ENCODE data around the gene TBC1D22A.

TBC1D22A gene

DNA sequence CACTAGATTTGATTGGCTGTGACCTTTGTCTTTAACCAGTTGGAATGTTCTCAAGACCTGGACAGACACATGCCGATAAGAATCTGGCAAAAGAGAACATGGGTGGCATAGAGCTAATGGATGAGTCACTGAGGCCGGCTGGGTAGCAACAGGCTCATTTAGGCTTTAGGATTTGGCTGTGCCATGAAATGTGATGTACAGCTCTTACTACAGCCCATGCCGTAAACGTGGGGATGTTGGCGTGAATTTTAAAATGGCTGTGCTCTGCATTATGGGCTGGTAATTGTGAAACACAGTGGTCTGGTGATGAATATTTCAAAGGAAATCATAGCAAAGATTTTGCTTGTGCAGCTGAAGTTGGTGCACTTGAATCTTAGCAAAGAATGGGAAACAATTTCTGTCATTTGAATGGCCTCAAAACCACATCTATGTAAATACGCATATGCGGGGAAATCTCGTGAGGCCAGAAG lies 332.4 kb downstream of the TBC1D22A start:
- DNase-seq (ENCODE audit: low read depth) = no peak
- TF ChIP-seq, protein P1, sequence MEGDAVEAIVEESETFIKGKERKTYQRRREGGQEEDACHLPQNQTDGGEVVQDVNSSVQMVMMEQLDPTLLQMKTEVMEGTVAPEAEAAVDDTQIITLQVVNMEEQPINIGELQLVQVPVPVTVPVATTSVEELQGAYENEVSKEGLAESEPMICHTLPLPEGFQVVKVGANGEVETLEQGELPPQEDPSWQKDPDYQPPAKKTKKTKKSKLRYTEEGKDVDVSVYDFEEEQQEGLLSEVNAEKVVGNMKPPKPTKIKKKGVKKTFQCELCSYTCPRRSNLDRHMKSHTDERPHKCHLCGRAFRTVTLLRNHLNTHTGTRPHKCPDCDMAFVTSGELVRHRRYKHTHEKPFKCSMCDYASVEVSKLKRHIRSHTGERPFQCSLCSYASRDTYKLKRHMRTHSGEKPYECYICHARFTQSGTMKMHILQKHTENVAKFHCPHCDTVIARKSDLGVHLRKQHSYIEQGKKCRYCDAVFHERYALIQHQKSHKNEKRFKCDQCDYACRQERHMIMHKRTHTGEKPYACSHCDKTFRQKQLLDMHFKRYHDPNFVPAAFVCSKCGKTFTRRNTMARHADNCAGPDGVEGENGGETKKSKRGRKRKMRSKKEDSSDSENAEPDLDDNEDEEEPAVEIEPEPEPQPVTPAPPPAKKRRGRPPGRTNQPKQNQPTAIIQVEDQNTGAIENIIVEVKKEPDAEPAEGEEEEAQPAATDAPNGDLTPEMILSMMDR (IDR thresholded peaks at IDR 0.05; ENCODE audit: low read length, missing control alignments) = no peak

DNA sequence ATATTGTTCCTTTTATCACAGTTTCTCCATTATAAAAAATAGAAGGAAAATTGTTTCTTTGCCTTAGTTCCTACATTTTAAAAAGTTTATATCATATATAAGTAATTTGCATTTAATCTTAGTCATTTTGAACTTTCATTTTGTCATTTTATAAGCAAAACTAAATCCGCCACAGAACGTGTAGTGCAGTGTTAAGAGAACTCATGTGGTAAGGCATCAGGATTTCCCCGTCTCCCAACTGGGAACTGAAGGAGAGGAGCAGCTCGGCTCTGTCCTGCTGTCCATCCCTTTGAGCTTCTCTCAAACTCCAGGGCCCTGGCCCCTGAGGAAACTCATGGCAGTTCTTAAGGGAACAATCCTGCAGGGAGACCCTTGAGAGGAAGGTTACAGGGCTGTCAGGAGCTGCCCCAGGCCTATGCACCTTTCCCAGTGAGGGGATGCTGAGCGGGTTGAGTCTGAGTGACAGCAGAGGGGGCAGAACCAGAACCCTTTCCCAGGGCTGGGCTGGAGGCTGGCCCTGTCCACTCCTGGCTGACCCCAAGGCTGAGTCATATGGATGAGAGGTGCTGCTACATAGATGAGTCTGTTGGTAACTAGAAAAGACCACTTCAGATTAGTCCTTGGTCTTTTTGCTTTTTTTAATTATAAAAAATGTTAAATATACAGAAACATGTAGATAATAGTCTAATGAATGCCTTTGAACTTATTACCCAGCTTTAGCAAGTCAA lies 333.1 kb downstream of the TBC1D22A start:
- no peak for DNase-seq (ENCODE audit: low read depth)
- TF ChIP-seq, protein P1 (IDR thresholded peaks at IDR 0.05; ENCODE audit: low read length, missing control alignments) = no peak
- H3K4me3 ChIP-seq (replicated peaks; ENCODE audit: low read depth, low read length) = no peak overlapping the region

More for the DNA sequence above, 332.4 kb downstream of the TBC1D22A start:
- no peak overlapping the region for H3K4me3 ChIP-seq (replicated peaks; ENCODE audit: low read depth, low read length)

DNA sequence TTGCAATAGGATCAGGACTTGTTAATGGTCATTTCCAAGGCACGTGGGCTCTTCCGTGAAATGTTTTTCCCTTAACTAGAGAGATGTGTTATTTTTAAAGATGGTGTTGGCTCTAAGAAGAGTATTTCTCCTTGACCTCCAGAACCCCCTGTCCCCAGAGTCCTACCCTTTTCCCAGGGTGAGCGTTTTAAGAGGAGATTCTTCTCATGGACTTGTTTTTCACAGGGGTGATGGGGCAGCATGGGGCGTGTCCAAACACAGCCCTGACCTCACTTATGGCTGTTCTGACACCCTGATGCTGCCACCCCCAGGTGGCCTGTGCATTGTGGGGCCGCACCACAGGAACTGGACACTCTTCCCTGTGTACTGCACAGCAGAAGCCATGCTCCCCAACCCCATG lies 335.7 kb downstream of the TBC1D22A start:
- no peak for DNase-seq (ENCODE audit: low read depth)
- no peak overlapping the region for H3K4me3 ChIP-seq (replicated peaks; ENCODE audit: low read depth, low read length)
- TF ChIP-seq, protein P1 (IDR thresholded peaks at IDR 0.05; ENCODE audit: low read length, missing control alignments) = no peak

DNA sequence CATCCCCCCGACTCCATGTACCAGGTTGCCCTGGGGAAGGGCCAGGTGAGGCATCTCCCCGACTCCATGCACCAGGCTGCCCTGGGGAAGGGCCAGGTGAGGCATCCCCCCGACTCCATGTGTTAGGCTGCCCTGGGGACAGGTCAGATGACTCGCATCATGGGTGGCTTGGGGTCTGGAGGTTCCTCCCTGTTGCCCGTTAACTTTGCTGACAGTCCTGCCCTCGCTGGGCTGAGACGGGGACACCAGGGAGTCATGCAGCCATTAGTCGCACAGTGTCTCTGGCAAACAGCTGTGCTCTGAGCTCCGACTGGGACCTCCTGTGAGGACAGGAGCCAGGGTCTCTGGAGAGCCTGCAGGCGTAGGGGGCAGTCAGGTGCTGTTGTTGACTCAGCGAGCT lies 336.1 kb downstream of the TBC1D22A start:
- no peak overlapping the region for H3K4me3 ChIP-seq (replicated peaks; ENCODE audit: low read depth, low read length)
- no peak for DNase-seq (ENCODE audit: low read depth)
- TF ChIP-seq, protein P1 (IDR thresholded peaks at IDR 0.05; ENCODE audit: low read length, missing control alignments) = no peak

DNA sequence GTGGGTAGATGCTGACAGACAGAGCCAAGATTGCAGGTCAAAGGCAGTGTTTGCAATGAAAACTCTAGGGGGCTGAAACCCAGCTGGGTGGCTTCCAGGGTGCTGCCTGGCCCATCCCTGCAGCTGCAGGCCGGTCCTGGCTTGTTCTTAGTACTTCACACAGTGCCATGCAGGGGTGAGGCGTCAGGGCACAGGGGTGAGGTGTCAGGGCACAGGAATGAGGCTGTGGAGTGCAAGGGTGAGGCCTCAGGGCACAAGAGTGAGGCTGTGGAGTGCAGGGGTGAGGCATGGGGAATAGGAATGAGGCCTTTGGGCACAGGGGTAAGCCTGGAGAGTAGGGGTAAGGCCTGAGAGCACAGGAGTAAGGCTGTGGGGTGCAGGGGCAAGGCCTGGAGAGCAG lies 337.6 kb downstream of the TBC1D22A start:
- DNase-seq (ENCODE audit: low read depth) = no peak
- TF ChIP-seq, protein P1 (IDR thresholded peaks at IDR 0.05; ENCODE audit: low read length, missing control alignments) = no peak
- no peak overlapping the region for H3K4me3 ChIP-seq (replicated peaks; ENCODE audit: low read depth, low read length)

DNA sequence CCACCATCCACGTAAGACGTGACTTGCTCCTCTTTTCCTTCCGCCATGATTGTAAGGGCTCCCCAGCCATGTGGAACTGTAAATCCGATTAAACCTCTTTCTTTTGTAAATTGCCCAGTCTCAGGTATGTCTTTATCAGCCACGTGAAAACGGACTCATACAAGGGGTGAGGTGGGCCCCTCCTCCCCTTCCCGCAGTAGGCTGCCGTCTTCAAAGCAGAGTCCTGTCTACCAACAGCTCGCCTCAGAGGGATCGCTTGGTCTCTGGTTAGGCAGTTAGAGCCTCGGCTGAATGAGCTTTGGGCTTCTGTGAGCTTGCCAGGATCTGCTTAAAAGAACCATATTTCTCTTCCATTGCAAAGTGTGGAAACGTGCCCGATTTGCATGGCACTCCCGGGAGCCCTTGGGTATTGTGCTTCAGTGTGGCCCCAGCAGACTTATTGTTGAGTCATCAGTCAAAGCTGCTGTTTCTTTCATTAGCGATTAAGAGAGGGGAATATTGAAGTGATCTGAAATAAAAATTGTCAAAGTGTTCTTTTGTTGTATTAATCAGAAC lies 338.3 kb downstream of the TBC1D22A start:
- DNase-seq (ENCODE audit: low read depth) = no peak
- no peak overlapping the region for H3K4me3 ChIP-seq (replicated peaks; ENCODE audit: low read depth, low read length)
- TF ChIP-seq, protein P1 (IDR thresholded peaks at IDR 0.05; ENCODE audit: low read length, missing control alignments) = no peak
